A549 treated with GW870086 at 1 μM for 4 hours (cell line): ENCODE data around the gene ZNF212. TPM values are rescaled to one million over a fixed set of nuclear protein-coding genes. Genes with fewer than 3 reads are reported as not detected.

Experiments used
- total RNA-seq: library from RNA; stranded (reverse); fragments of 200-300 nt; extraction: Qiagen RNA extraction; gene quantifications from 5 replicates; pipeline ENCODE4 v1.2.3, GENCODE V29; 2022; ENCODE audit warnings: low read depth

The ZNF212 gene
- total RNA-seq: 10.7 to 12.2 TPM (median 10.9 TPM) in 5 replicates

DNA sequence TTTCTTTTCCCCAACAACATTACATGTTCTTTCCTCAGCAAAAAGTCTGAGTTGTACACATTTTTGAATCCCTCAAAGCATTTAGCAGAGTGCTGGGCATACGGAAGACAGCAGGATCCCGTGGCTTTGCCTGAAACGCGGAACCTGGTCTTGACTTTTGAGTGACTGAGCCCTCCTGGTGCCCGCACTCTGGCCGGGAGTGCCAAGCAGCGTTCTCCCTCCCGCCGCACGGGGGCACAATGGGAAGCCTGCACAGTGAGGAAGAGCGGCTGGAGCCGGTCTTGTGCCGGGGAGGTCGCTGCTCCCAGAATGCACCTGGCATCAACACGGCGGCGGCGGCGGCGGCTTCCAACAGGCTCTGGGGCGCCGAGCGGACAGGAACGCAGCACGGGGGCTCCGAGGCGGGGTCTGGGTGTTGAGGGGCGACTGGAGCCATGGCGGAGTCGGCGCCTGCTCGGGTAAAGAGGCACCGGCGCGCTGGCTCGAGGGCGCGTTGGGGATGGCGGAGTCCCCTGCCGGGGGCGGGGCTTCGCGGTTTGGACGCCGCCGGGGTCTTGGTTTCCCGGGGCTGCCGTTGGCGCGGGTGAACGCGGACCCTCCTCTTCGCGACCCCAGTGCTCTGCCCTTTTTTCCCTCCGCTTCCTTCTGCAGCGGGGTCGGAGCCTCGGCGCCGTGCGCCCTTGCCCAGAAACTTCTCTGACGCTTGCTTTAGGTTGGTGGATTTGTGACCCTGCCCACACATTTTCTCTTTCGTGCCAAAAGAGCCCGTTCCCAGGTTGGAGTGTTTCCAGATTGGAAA, at the start of gene ZNF212:
Gene ZNF212 (plus strand): TSS at position 307 of the 799 bp plus-strand sequence. CDS start 128 bp downstream, at position 435.

GRCh38 chr7:149195180-149196150, 44.0 kb upstream of the ZNF212 start, which contains the start of gene ZNF282:
Gene ZNF282 (plus strand): TSS chr7:149195546. CDS start chr7:149195590, 44 bp downstream.

DNA sequence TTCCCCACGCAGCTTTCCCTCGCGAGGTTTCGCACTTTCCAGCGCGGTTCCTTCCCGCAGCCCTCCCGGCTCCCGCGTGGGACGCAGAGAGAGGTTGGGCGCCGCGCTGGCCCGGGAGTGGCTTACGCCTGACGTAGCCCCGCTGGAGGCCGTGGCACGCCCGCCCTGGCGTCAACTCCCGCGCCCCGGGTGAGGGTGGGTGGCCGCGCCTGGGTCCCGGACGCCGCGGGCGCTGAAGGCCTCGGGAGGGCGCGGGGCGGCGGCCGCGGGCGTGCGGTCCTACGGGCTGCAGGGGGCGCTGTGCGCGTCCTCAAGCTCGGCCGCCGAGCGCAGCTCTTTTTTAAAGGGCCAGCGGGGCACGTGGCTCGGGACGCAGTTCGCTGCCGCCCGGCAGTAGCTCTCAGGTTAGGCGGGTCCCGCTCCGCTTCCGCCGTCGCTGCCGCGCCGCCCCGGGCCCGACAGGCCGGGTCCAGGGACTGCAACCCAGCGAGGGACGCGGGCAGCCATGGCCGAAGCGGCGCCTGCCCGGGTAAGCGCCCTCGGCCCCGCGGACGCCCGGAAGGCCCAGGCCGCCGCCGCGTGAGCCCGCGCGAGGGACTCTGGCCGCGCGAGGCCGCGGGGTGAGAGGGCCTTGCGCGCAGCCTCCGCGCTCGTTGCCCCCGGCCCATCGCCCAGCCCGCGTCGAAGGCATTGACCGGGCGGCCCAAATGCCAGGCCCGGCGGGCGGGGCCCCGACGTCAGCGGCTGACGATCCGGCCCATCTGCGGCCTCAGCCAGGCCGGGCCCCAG, 22.6 kb downstream of the ZNF212 start, which contains the start of gene ZNF783:
Gene ZNF783 (plus strand): TSS at position 368 of the 789 bp plus-strand sequence. CDS start 138 bp downstream, at position 506.

Other genes starting within 250 kb of the ZNF212 start
- 170 to 188 TPM (median 178 TPM) in 5 replicates for gene PDIA4, start 211.1 kb upstream of the ZNF212 start, total RNA-seq
- gene ZNF786, start 148.9 kb upstream of the ZNF212 start, total RNA-seq: 5.5 to 6.4 TPM (median 6.1 TPM) in 5 replicates
- gene ZNF425, start 113.3 kb upstream of the ZNF212 start, total RNA-seq: 1.0 to 1.7 TPM (median 1.4 TPM) in 5 replicates
- gene ZNF398, start 92.2 kb upstream of the ZNF212 start, total RNA-seq: 8.0 to 10.2 TPM (median 9.7 TPM) in 5 replicates
- 17.0 to 24.9 TPM (median 24.6 TPM) in 5 replicates for gene ZNF282, start 44.1 kb upstream of the ZNF212 start, total RNA-seq
- 4.7 to 6.9 TPM (median 5.7 TPM) in 5 replicates for gene ZNF783, start 22.5 kb downstream of the ZNF212 start, total RNA-seq
- 15.5 to 20.9 TPM (median 19.9 TPM) in 5 replicates for gene ZNF777, start 221.4 kb downstream of the ZNF212 start, total RNA-seq